ENCODE results near the gene TACC3. TPM values are rescaled to one million over a fixed set of nuclear protein-coding genes. Genes with fewer than 3 reads are reported as not detected.

The TACC3 gene
- total RNA-seq, 1 experiment from 2014 or later: 9.7 TPM

DNA sequence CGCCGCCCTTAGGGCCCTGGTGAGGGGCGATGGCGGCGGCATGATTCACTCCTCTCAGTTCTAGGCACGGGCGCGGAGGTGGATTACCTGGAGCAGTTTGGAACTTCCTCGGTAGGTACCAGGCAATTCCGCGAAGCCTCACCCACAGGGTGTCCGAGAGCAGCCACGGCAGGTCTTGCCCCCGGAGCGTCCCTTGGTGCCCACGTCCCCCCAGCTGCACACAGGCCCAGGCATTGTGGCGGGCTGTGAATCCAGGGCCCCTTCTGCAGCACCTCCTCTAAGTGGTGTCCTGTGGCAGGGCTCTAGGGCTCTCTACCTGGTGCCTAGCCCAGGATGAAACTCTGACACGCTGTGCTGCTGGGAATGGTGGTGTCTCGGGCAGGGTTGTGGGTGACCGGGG, 13.9 kb downstream of the TACC3 start:
- in situ Hi-C loops (cut with HindIII; ENCODE audit: low pct_unique_long_range_greater_than_20kb, low sequenced_read_pairs): no loop called here
- DNase-seq (ENCODE audit: low read depth, low spot score): no peak

DNA sequence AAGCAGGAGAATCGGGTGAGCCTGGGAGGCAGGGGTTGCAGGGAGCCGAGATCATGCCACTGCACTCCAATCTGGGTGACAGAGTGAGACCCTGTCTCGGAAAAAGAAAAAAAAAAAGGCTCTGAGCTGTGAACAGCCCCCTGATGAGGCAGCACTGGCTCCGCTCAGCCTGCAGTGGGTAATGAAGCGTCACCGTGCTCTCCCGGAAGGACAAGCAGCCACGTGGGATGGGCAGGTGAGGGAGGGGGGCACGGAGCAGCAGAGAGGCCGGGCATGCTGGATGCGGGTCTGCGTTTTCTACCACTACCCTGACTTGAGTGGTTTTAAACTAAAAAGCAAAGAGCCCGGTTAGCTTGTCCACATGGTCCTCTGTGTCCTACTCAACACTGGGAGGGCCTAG, 15.5 kb downstream of the TACC3 start:
- DNase-seq (ENCODE audit: low read depth, low spot score): no peak
- in situ Hi-C loops (cut with HindIII; ENCODE audit: low pct_unique_long_range_greater_than_20kb, low sequenced_read_pairs): no loop called here

DNA sequence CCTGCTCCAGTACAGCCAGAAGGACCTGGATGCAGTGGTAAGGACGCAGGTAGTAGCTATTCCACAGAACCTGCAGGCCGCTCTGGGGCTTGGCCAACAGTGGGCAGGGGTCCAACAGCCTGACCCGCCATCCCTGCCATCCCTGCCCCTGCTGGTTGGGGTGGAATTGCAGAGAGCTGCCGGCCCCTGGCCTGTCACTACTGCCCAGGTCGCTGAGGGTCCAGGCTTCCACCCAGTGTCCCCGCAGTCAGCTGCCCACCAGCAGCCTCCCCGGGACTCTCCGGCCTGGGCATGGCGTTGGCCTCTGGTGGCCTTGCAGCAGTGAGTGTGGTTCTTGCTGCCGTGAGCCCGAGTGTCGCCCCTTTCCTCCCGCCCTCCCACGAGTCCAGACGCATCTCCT, 16.3 kb downstream of the TACC3 start:
- in situ Hi-C loops (cut with HindIII; ENCODE audit: low pct_unique_long_range_greater_than_20kb, low sequenced_read_pairs): no loop called here
- no peak for DNase-seq (ENCODE audit: low read depth, low spot score)

DNA sequence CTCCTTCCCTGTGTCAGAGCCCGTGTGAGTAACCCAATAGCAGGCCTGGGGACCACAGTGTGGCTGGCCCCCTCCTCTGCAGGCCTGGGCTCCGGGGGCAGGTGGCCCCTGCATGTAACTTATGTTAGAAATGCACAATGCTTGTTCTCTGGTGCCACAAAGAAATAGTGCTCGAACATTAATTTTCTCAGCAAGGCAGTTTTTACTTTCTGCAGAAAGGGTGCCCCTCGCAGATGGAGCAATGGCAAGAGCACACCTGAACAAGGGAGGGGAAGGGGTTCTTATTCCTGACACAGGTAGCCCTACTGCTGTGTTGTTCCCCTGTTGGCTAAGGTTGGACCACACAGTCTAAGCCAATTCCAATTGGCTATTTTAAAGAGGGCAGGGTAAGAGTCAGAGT, 17.1 kb downstream of the TACC3 start:
- in situ Hi-C loops (cut with HindIII; ENCODE audit: low pct_unique_long_range_greater_than_20kb, low sequenced_read_pairs): no loop called here
- DNase-seq (ENCODE audit: low read depth, low spot score): no peak

DNA sequence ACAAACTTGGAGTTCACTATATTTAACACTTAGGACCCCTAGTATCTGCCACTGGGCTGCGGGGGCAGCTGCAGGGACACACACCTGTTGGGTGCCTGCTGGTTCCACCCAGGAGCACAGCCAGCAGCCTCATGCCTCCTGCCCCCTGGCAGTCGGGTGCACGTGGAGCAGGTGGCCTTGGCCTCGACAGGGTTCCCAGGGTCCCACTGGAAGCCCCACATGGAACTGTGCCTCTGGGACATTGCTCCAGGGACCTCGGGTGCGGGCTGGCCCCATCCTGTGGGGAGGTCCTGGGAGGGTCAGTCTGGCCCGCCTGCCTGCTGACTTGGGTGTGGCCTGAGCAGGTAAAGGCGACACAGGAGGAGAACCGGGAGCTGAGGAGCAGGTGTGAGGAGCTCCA, 18.0 kb downstream of the TACC3 start:
- in situ Hi-C loops (cut with HindIII; ENCODE audit: low pct_unique_long_range_greater_than_20kb, low sequenced_read_pairs): no loop called here
- DNase-seq (ENCODE audit: low read depth, low spot score): no peak

DNA sequence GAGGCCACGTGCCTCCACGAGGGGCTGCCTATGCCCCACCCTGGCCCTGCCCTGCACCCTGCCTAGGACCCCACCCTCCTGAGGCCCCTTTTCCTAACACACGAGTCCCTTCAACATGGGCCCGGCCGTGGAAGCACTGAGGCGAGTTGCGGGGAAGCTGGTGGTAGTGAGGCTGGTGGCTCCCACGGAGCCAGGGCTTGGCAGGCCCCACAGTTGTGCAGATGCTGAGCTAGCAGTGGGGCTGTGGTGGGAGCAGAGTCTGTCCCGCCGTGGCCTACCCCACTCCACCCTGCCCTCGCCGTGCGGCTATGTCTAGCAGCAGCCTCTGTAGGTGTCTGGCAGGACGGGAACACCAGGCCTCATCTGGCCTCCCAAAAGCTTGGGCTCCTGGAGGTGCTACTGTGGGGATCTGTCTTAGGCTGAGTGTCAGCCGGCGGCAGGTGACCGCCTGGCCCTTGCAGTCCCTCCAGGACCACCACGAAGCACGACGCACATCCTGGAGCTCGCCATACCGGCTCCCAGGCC, 18.8 kb downstream of the TACC3 start:
- no peak for DNase-seq (ENCODE audit: low read depth, low spot score)
- in situ Hi-C loops (cut with HindIII; ENCODE audit: low pct_unique_long_range_greater_than_20kb, low sequenced_read_pairs): no loop called here

DNA sequence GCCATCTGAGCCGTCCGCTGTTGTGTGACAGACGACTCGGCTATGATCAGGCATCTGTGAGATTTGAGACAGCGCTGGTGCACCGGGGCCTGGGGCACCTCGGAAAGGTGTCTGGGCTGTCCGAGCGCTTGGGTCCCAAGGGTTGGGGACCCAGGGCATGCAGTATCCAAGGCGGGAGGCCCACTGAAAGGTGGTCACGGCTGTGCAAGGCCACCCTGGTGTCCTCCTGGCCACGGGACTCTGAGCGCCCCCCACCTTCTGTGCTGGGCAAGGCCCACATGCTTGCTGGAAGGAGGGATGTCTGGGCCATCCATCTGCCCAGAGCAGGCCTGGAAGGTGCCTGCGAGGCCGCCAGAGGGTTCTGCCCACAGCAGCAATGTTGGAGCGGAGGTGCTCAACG, 19.9 kb downstream of the TACC3 start:
- no peak for DNase-seq (ENCODE audit: low read depth, low spot score)

DNA sequence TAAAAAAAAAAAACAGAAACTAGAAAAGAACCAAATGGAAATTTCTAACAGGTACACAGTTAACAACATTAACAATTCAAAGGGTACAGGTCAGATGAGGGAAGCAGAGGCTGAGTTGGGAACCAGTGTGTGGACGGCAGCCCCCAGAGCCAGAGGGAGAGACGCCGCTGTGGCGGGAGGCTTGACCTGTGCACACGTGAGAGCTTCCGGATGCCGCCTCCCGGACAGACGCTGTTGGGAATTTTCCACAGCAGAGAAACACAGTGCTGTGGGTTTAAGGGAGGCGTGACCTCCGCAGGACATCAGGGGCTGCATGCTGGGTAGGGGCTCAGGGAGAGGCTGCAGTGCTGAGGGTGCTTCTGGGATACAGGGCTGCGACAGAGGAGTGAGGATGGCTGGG, 22.2 kb downstream of the TACC3 start:
- in situ Hi-C loops (cut with HindIII; ENCODE audit: low pct_unique_long_range_greater_than_20kb, low sequenced_read_pairs): no loop called here
- no peak for DNase-seq (ENCODE audit: low read depth, low spot score)

More for the DNA sequence above, 19.9 kb downstream of the TACC3 start:
- in situ Hi-C loops (cut with HindIII; ENCODE audit: low pct_unique_long_range_greater_than_20kb, low sequenced_read_pairs): no loop called here

DNA sequence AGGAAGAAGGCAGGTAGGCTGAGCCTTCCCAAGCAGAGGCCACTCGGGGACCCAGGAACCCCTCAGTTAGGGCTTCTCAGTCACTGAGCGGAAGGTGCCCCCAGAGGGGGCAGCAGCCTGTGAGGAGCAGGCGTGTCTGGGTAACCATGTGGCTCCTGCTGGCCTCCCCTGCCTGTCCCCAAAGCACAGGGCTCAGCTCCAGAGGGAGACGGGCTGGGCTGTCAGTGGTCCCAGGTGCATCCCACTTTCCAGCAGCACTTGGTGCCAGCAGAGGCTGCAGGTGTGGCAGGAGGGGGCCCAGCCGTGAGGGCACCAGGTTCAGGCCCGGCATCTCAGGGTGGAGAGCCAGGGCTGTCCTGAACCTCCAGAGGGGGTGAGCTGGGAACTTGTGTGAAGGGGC, 22.7 kb downstream of the TACC3 start:
- in situ Hi-C loops (cut with HindIII; ENCODE audit: low pct_unique_long_range_greater_than_20kb, low sequenced_read_pairs): no loop called here
- DNase-seq (ENCODE audit: low read depth, low spot score): no peak

DNA sequence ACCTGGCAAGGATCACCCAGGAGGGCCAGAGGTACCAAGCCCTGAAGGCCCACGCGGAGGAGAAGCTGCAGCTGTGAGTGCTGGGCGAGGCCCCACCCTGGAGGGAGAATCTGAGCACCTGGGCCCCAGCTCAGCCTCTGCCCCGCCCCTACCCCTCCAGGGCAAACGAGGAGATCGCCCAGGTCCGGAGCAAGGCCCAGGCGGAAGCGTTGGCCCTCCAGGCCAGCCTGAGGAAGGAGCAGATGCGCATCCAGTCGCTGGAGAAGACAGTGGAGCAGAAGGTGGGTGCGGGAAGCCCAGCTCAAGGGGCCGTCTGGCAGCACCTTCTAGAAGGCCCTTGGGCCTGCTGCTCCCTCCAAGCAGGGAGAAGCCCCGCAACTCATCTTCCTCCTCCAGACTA, 23.2 kb downstream of the TACC3 start:
- in situ Hi-C loops (cut with HindIII; ENCODE audit: low pct_unique_long_range_greater_than_20kb, low sequenced_read_pairs): no loop called here
- no peak for DNase-seq (ENCODE audit: low read depth, low spot score)

DNA sequence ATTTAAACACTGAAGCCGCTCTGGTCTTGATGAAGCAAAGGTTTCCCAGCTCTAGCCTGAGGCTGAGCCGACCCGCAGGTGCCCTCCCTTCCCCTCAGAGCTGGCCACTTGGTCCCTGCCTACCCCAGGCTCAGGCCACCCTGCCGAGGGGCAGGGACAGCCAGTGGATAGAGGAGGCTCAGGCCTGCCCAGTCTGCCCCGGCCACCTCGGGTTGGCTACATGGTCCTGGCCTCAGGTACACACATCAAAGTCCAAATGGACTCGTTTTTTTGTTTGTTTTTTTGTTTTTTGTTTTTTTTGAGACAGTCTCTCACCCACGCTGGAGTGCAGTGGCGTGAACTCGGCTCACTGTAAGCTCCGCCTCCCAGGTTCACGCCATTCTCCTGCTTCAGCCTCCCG, 23.8 kb downstream of the TACC3 start:
- in situ Hi-C loops (cut with HindIII; ENCODE audit: low pct_unique_long_range_greater_than_20kb, low sequenced_read_pairs): no loop called here
- DNase-seq (ENCODE audit: low read depth, low spot score): no peak

DNA sequence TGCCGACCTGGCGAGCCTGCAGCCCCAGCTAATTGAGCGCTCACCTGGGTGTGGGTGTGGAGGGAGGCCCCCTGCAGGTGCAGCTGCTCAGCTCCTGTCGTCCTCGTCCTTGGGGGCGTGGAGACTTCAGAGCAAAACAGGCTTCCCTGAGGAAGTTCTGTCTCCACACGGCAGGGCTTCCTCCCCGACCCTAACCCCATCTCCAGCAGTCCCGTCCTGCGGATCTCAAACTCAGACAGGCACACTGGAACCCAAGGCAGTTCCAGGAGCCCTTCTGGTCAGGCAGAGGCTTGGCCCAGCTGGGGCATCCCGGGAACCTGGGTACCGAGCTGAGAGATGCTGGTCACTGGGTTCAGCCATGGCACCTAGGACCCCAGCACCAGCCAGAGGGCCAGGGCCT, 24.4 kb downstream of the TACC3 start:
- no peak for DNase-seq (ENCODE audit: low read depth, low spot score)
- in situ Hi-C loops (cut with HindIII; ENCODE audit: low pct_unique_long_range_greater_than_20kb, low sequenced_read_pairs): no loop called here

DNA sequence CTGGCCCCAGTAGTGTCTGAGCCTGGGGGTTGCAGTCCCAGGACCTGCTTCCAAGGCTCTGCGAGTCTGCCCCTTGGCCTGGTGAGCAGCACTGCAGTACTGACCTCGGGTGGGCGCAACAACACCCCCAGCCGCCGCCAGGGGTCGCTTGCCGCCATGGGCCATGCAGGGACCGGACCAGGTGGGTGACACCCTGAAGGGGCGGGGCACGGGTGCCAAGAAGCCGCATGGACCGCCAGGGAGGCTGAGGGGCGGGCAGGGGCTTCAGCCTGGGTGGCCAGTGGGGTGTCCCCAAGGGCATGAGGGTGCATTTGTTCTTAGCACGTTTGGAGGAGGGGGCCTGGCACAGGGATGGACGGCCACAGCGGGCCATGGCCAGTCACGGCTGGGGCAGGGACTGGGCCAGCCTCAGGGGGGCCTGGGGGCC, 25.0 kb downstream of the TACC3 start:
- DNase-seq (ENCODE audit: low read depth, low spot score): peak; percentile 77
- in situ Hi-C loops (cut with HindIII; ENCODE audit: low pct_unique_long_range_greater_than_20kb, low sequenced_read_pairs): no loop called here

DNA sequence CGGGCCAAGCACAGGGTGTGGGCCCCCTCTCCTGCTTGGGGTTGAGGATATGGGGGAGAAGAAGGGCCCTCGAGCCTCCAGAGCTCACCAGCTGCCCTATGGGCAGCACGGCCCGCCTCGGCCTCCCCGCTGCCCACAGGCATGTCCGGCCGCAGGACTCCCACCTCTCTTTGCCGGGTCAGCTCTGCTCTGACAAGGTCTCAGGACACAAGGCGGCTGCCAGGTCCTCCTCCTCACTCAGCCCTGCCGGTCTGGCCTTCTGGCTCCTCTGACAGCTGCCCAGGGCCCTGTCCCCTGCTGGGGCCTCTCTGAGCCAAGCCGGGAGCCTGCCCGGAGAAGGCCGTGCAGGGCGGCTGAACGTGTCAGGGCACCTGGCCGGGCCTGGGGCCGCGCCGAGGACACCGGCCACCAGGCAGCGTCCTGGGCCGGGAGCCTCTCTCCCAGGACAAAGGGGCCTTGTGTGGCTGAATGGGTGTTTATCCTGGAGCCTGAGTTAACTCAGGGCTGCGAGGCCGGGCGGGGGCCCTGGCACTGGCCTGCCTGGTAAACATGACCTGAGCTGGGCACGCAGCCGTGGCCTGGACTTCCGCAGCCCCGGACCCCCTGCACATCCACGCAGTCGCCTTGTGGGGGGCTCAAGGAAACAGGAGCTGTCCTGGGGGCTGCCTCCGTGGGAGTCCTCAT, 25.7 kb downstream of the TACC3 start:
- in situ Hi-C loops (cut with HindIII; ENCODE audit: low pct_unique_long_range_greater_than_20kb, low sequenced_read_pairs): no loop called here
- peak; percentile 60 for DNase-seq (ENCODE audit: low read depth, low spot score)

DNA sequence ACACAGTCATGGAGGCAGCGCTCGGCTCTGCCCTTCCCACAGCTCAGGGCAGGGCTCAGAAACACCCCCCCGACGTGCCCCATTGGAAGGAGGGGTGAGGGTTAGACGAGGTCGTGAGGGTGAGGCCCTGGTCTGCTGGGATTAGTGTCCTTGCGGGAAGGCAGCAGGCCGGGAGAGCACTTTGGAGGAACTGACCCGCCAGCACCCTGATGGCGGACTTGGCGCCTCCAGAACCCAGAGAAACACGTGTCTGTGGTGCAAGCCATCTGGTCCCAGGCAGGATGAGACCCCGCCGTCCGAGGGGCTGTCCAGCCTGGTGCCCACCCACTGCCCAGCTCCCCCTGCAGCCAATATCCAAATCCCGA, 26.3 kb downstream of the TACC3 start:
- in situ Hi-C loops (cut with HindIII; ENCODE audit: low pct_unique_long_range_greater_than_20kb, low sequenced_read_pairs): no loop called here

DNA sequence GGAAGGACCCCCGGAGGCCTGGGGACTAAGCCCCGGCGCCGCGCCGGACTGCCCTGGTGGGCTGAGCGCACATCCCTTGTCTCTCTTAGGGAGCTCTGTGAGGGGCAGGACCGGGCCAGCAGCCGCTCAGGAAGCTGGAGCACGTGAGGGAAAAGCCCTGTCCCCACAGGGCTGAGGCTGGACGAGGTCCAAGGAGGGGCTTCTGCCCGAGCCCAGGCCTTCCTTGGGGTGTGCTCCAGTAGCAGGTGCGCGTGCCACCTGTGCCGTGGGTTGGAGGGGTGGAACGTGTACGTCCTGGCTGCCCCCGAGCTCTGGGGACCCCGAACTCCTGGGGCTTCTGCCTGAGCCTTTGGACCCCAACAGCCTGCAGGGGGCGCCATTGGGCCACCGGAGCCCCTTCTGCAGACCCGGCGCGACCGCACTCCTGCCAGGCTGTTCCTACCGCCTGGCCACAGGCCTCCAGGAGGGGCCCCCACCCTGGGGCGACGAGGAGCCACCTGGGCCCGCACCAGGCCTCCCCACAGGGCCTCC, 27.2 kb downstream of the TACC3 start:
- in situ Hi-C loops (cut with HindIII; ENCODE audit: low pct_unique_long_range_greater_than_20kb, low sequenced_read_pairs): no loop called here
- peak; percentile 65 for DNase-seq (ENCODE audit: low read depth, low spot score)

More for the DNA sequence above, 26.3 kb downstream of the TACC3 start:
- no peak for DNase-seq (ENCODE audit: low read depth, low spot score)

DNA sequence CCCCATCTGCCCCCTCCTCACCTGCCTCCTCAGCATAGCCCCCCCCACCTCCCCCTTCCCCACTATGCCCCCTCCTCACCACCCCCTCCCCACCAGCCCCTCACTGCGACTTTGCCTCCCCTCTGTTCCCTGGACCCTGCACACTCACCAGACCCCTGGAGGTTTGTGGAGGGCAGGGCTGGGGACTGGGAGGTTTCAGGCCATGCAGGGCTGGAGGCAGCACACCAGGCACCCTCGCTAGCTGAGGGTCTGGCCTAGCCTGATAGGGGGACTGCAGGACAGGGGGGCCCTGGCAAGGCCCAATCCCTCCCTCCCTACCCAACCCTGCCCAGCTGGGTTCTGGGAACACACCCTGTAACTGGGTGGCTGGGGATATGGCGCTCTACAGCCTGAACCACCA, 28.0 kb downstream of the TACC3 start:
- in situ Hi-C loops (cut with HindIII; ENCODE audit: low pct_unique_long_range_greater_than_20kb, low sequenced_read_pairs): no loop called here
- DNase-seq (ENCODE audit: low read depth, low spot score): no peak

DNA sequence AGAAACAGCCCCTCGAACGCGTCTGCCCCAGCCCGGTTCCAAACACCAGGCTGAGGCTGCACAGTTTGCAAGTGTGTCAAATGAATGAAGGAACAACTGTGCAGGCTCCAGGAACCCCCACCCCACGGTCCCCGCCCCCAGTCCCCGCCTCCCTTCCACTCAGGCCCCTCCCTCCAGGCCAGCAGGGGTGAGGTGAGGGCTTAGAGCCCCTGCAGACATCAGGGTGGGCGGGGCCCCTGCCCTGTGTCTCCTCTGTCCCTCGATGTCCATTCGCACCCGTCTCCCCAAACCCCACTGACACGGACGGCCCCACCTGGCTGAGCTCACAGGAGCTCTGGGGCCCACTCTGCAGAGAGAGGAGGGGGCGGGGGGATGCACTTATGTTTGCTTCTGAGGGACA, 28.5 kb downstream of the TACC3 start:
- DNase-seq (ENCODE audit: low read depth, low spot score): no peak
- in situ Hi-C loops (cut with HindIII; ENCODE audit: low pct_unique_long_range_greater_than_20kb, low sequenced_read_pairs): no loop called here

DNA sequence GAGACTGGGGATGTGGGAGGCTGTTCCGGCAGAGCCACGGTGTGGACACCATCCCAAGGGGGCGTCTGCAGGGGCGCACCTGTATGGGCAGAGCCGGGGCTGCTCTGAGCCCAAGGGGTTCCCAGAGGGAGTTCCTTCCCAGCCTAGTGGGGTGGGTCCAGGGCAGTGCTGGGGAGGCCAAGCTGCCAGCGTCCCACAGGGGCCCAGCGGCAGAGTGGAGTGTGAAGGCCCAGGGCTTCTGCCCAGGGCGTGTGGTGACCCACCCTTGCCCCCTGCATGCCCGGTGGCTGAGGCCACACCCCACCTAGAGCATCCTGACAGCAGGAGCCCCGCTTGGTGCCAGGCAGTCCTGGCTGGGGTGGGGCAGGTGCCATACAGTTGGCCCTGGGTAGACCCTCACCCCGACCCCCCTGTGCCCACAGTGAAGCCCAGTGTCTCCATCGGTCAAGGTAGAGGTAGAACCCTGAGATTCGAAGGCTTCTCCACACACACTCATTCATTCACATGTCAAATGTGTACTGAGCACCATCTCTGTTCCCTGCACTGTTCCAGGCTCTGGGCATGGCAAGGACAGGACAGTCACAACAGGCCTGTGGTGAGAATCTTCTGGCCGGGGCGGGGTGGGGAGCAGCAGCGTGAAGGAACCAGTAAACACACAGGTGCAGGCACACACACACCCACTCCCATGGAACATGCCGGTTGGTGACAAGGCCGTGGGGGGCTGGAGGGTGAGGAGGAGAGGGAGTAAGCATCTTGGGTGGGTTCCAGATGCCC, 29.2 kb downstream of the TACC3 start:
- DNase-seq (ENCODE audit: low read depth, low spot score): no peak
- in situ Hi-C loops (cut with HindIII; ENCODE audit: low pct_unique_long_range_greater_than_20kb, low sequenced_read_pairs): no loop called here
